OCI-LY1 (cell line): Measurements from ENCODE around the gene NFIA.

Experiments
- CTCF ChIP-seq: fragments of 200-600 bp; sonication (generic), shearing (Covaris generic); IDR thresholded peaks from 2 replicates; pipeline ENCODE4 v1.5.1; 2017; ENCODE audit warnings: mild to moderate bottlenecking, antibody characterized with exemption, low read length, moderate library complexity, mixed read lengths
- EZH2 ChIP-seq: fragments of 200-600 bp; sonication (generic), shearing (Covaris generic); IDR thresholded peaks from 2 replicates; pipeline ENCODE4 v1.8.0; 2017; ENCODE audit warnings: borderline replicate concordance, mixed run types, mild to moderate bottlenecking, antibody characterized with exemption, low read length, moderate library complexity, mixed read lengths

- TF ChIP-seq CTCF (no peak), EZH2 (no peak)
These were observed 165.8 kb downstream of the NFIA start for GRCh38 chr1:61247881-61248752.
